Erythroblast (primary cell): ENCODE results near the gene NR3C1.

Experiments used
- GATA1 ChIP-seq: IDR thresholded peaks from 2 replicates; pipeline ENCODE4 v1.6.1; 2011; ENCODE audit warnings: low read depth, mild to moderate bottlenecking, control low read depth, low read length, moderate library complexity
- POLR2A ChIP-seq: IDR thresholded peaks from 2 replicates; pipeline ENCODE4 v1.6.1; 2011; ENCODE audit warnings: mild to moderate bottlenecking, low read length

DNA sequence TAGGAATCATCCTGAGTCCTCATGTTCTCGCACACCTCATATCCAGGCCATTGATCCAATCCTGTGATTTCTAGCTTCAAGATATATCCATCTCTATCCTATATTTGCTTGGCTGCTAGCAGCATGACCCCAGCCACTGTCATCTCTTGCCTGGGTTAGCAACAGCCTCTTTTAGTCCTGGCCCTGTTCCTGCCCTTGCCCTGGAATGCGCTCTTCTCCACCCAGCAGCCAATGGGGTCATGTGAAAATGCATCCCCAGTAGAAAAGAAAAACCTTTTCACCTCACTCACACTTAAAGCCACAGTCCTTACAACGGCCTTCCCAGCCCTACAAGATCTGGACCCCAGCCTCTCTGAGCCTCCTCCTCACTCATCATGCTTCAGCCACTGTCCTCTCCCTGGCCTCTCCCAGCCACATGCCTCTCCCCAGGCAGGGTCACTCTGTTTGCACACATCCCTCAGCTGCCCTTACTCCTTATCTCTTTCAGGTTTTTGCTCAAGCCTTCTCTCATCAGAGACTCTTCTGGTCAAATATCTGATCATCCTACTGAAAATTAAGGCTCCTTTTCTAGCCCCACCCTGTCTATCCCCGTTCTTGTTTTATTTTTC lies 34.3 kb upstream of the NR3C1 start:
- TF ChIP-seq POLR2A: no peak
- no peak for TF ChIP-seq GATA1
